Prostate gland (tissue), 2 donors: ENCODE data around the gene OR51A2. TPM values are rescaled to one million over a fixed set of nuclear protein-coding genes. Genes with fewer than 3 reads are reported as not detected.

Experiments
- DNase-seq: peaks from one replicate; pipeline ENCODE4 v3.0.0-alpha.2; 2019; ENCODE audit warnings: low spot score
- H3K27ac ChIP-seq, 2 donors: fragments of 200-600 bp; sonication (generic); 2 replicates each; pipeline ENCODE4 v1.5.1; 2017 to 2019
- H3K27me3 ChIP-seq: fragments of 200-600 bp; sonication (generic); replicated peaks from 2 replicates; pipeline ENCODE4 v1.5.1; 2019; ENCODE audit not compliant: insufficient read depth
- H3K36me3 ChIP-seq, 2 donors: fragments of 200-600 bp; sonication (generic); 1 replicate in 1 of 2; 2 replicates in 1 of 2; pipeline versions ENCODE4 v1.5.1 to v1.8.1; 2017 to 2019
- H3K4me1 ChIP-seq: fragments of 200-600 bp; sonication (generic); replicated peaks from 2 replicates; pipeline ENCODE4 v1.5.1; 2019
- H3K4me3 ChIP-seq, 2 donors: fragments of 200-600 bp; sonication (generic); 2 replicates each; pipeline ENCODE4 v1.5.1; 2017 to 2019
- H3K9me3 ChIP-seq: fragments of 200-600 bp; sonication (generic); 2 replicates; pipeline ENCODE4 v1.5.1; 2017
- POLR2A ChIP-seq: fragments of 450-650 bp; IDR thresholded peaks from one replicate; pipeline ENCODE4 v1.6.1; 2016; ENCODE audit warnings: antibody characterized with exemption, mild to moderate bottlenecking
- POLR2AphosphoS5 ChIP-seq: sonication (generic); formaldehyde crosslinking; IDR thresholded peaks from one replicate; pipeline ENCODE4 v1.6.1; 2017; ENCODE audit warnings: antibody characterized with exemption
- WGBS: methylation state at CpG from one replicate; pipeline ENCODE4 v1.1.5; 2018; 5-methylcytosine and 5-hydroxymethylcytosine counted together
- intact Hi-C: fragments of 100-400 bp; cut with DNase I; formaldehyde crosslinking; loops from one replicate; pipeline ENCODE4 v1.14.2; 2022
- total RNA-seq, 2 donors: library from RNA; depleted of rRNA; stranded (reverse); fragments of >200 nt; gene quantifications; one replicate each; pipeline ENCODE4 v1.1.0, GENCODE V29; 2016
- TF ChIP-seq, protein P1 (sequence below), 4 experiments: fragments of 200-600 bp in 2 of 4; fragments of 450-650 bp in 2 of 4; sonication (generic) in 2 of 4; IDR thresholded peaks; 1 replicate in 3 of 4; 2 replicates in 1 of 4; pipeline ENCODE4 v1.5.1; 2016 to 2019; ENCODE audit warnings: antibody characterized with exemption in 4 of 4, mild to moderate bottlenecking in 2 of 4, moderate library complexity in 2 of 4

The OR51A2 gene
- total RNA-seq, 2 donors from 2014 or later: not detected

DNA sequence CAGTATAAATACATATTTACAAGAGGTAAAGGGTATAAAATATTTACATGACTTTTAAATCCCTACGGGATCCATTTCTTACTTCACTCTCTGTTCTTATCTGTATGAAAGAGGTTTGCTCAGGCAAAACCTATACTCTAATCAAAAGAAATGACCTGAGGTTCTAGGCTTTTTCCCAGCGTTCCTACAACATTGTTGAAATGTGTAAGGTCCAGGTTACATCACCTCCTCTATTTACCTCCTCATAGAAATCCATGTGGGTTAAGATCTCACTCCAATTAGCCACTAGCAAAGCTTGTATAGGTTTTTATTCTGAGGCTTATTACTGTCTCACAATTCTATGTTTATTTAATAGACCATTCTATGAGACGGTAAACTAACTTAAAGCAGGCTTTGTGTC lies 27.2 kb upstream of the OR51A2 start:
- Histone ChIP-seq H3K27ac (no peak overlapping the region), H3K27me3 (no peaks in the 10 kb centered on the region), H3K9me3 (no peaks in the 10 kb centered on the region), H3K4me3 (no peak overlapping the region), H3K4me1 (no peaks in the 10 kb centered on the region), H3K36me3 (no peaks in the 10 kb centered on the region)
- DNase-seq: no peak
- intact Hi-C loops: no loop called here
- WGBS: 54% methylated on average over 3 of the region's 3 CpGs
- TF ChIP-seq POLR2A: no peak
- TF ChIP-seq, protein P1, sequence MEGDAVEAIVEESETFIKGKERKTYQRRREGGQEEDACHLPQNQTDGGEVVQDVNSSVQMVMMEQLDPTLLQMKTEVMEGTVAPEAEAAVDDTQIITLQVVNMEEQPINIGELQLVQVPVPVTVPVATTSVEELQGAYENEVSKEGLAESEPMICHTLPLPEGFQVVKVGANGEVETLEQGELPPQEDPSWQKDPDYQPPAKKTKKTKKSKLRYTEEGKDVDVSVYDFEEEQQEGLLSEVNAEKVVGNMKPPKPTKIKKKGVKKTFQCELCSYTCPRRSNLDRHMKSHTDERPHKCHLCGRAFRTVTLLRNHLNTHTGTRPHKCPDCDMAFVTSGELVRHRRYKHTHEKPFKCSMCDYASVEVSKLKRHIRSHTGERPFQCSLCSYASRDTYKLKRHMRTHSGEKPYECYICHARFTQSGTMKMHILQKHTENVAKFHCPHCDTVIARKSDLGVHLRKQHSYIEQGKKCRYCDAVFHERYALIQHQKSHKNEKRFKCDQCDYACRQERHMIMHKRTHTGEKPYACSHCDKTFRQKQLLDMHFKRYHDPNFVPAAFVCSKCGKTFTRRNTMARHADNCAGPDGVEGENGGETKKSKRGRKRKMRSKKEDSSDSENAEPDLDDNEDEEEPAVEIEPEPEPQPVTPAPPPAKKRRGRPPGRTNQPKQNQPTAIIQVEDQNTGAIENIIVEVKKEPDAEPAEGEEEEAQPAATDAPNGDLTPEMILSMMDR (IDR thresholded peaks at IDR 0.05): no peak
- TF ChIP-seq POLR2AphosphoS5: no peak

DNA sequence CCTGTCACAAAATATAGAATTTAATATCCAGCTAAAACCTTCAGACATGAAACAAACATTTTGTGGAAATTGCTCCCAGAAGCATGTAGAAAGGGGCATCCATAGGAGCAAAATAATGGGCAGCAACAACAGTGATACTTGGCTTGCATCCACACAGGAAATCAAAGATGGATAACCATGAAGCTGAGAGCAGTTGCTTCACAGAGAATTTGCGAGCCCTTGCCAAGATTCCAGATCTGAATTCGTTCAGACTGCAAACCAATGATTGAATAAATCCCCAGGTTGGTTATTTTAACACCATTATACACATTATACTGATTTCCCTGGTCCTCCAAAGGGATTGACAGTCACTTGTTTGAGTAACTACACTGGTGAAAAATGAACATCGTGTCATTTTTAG lies 23.5 kb upstream of the OR51A2 start:
- Histone ChIP-seq H3K27ac (no peak overlapping the region), H3K4me3 (no peak overlapping the region), H3K4me1 (no peaks in the 10 kb centered on the region), H3K9me3 (no peaks in the 10 kb centered on the region), H3K36me3 (no peaks in the 10 kb centered on the region), H3K27me3 (no peaks in the 10 kb centered on the region)
- intact Hi-C loops: no loop called here
- DNase-seq: no peak
- 40% methylated on average over 3 of the region's 3 CpGs for WGBS
- TF ChIP-seq, protein P1 (IDR thresholded peaks at IDR 0.05): no peak
- no peak for TF ChIP-seq POLR2A
- TF ChIP-seq POLR2AphosphoS5: no peak

DNA sequence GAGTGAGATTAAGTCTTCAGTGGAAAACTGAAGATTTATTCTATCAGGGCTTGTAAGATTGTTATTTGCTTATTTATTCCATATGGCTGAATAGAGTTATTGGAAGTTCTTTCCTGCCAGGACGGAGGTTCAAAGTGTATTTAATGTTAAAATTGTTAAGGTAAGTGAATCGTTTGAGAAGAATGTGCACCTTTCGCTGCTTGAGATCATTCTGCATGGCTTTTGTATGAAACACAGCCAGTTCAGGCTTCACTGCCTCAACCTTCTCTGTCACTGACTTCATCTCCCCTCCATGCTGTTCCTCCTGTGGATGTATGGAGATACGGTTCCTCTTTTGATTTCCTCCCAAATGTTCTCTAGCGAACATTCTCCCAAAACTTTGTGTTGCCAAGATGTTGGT lies 19.9 kb upstream of the OR51A2 start:
- Histone ChIP-seq H3K27me3 (no peaks in the 10 kb centered on the region), H3K9me3 (no peaks in the 10 kb centered on the region), H3K4me1 (no peaks in the 10 kb centered on the region), H3K4me3 (no peak overlapping the region), H3K27ac (no peak overlapping the region), H3K36me3 (no peaks in the 10 kb centered on the region)
- DNase-seq: no peak
- TF ChIP-seq, protein P1 (IDR thresholded peaks at IDR 0.05): no peak
- no peak for TF ChIP-seq POLR2AphosphoS5
- intact Hi-C loops: no loop called here
- WGBS: 77% methylated on average over 5 of the region's 5 CpGs

DNA sequence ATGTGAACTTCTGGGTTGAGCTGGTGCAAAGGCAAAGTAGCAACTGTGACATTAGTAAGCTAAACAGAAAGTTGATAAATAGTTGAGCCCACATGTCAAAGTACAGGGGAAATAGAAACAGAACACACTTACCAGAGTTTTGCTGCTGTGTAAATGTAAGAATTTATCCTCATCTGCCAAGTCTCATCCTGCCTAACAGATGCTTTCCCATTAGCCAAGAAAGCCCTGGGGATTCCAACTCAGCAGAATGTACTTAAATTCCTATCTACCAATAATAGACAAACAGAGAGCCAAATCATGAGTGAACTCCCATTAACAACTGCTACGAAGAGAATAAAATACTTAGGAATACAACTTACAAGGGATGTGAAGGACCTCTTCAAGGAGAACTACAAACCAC lies 7.3 kb upstream of the OR51A2 start:
- Histone ChIP-seq H3K4me1 (no peaks in the 10 kb centered on the region), H3K9me3 (no peaks in the 10 kb centered on the region), H3K36me3 (no peaks in the 10 kb centered on the region), H3K27me3 (no peaks in the 10 kb centered on the region), H3K4me3 (no peak overlapping the region), H3K27ac (no peak overlapping the region)
- 86% methylated on average over 1 of the region's 1 CpG for WGBS
- DNase-seq: no peak
- no peak for TF ChIP-seq POLR2AphosphoS5
- TF ChIP-seq POLR2A: no peak
- TF ChIP-seq, protein P1 (IDR thresholded peaks at IDR 0.05): no peak
- intact Hi-C loops: no loop called here

DNA sequence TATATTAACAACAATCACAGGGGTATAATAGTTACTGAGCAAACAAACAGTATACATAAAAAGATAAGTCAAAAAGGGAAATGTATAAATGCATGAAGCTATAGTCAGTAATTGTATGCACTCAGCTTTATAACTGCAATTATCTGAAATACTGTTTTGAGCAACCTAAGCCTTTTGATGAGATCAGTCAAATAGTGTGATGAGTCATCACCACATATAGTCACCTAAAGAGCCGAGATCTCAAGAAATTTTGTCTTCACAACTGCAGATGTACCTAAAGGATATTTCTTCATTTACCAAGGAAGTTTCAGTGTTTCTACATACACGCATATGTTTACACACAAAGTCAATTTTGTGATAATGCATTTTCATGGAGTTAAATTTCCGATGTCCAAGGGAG lies 5.4 kb upstream of the OR51A2 start:
- Histone ChIP-seq H3K9me3 (no peaks in the 10 kb centered on the region), H3K4me1 (no peaks in the 10 kb centered on the region), H3K4me3 (no peak overlapping the region), H3K27ac (no peak overlapping the region), H3K27me3 (no peaks in the 10 kb centered on the region), H3K36me3 (no peaks in the 10 kb centered on the region)
- intact Hi-C loops: no loop called here
- 80% methylated on average over 3 of the region's 3 CpGs for WGBS
- DNase-seq: no peak
- TF ChIP-seq, protein P1 (IDR thresholded peaks at IDR 0.05): no peak
- TF ChIP-seq POLR2A (no peak), POLR2AphosphoS5 (no peak)
